Parathyroid adenoma (tissue), 2 donors: ENCODE measurements around the gene ZBTB38.

Experiments used
- H2AFZ ChIP-seq: fragments of 300-600 bp; sonication (generic); one replicate; pipeline ENCODE4 v1.7.0; 2017; ENCODE audit warnings: antibody characterized with exemption, mild to moderate bottlenecking
- H3K27ac ChIP-seq: fragments of 300-600 bp; sonication (generic); one replicate; pipeline ENCODE4 v1.7.0; 2017
- H3K27me3 ChIP-seq: fragments of 300-600 bp; sonication (generic); one replicate; pipeline ENCODE4 v1.7.0; 2017; ENCODE audit warnings: low read length; ENCODE audit not compliant: control insufficient read depth, insufficient read depth
- H3K36me3 ChIP-seq: fragments of 300-600 bp; sonication (generic); one replicate; pipeline ENCODE4 v1.7.0; 2017; ENCODE audit warnings: low read length; ENCODE audit not compliant: control insufficient read depth, insufficient read depth
- H3K4me1 ChIP-seq: fragments of 300-600 bp; sonication (generic); one replicate; pipeline ENCODE4 v1.7.0; 2017; ENCODE audit warnings: control low read depth
- H3K4me2 ChIP-seq: fragments of 300-600 bp; sonication (generic); one replicate; pipeline ENCODE4 v1.7.0; 2017; ENCODE audit warnings: low read length
- H3K4me3 ChIP-seq: fragments of 300-600 bp; sonication (generic); one replicate; pipeline ENCODE4 v1.7.0; 2017; ENCODE audit warnings: low read depth, low read length
- H3K79me2 ChIP-seq: fragments of 300-600 bp; sonication (generic); one replicate; pipeline ENCODE4 v1.7.0; 2017; ENCODE audit warnings: control low read depth
- H3K9ac ChIP-seq: fragments of 300-600 bp; sonication (generic); one replicate; pipeline ENCODE4 v1.7.0; 2017; ENCODE audit warnings: mild to moderate bottlenecking
- H3K9me3 ChIP-seq: fragments of 300-600 bp; sonication (generic); one replicate; pipeline ENCODE4 v1.7.0; 2017; ENCODE audit warnings: low read length; ENCODE audit not compliant: control insufficient read depth
- CTCF ChIP-seq: fragments of 300-600 bp; sonication (generic); IDR thresholded peaks from one replicate; pipeline ENCODE4 v1.7.0; 2017; ENCODE audit warnings: antibody characterized with exemption, mild to moderate bottlenecking
- donor health status: primary hyperparathyroidism.

The ZBTB38 gene

GRCh38 chr3:141377377-141377776, 9.1 kb downstream of the ZBTB38 start:
- no peaks in the 10 kb centered on the region for H3K27me3 ChIP-seq
- H3K4me1 ChIP-seq = peaks cover 19% of the 10 kb centered on the region
- peaks cover 15% of the 10 kb centered on the region for H3K79me2 ChIP-seq
- H3K27ac ChIP-seq = no peak overlapping the region
- no peak overlapping the region for H3K9ac ChIP-seq
- no peak for TF ChIP-seq CTCF
- H3K36me3 ChIP-seq = no peaks in the 10 kb centered on the region
- H3K4me2 ChIP-seq = no peak overlapping the region
- H2AFZ ChIP-seq = no peak overlapping the region
- no peaks in the 10 kb centered on the region for H3K9me3 ChIP-seq
- no peak overlapping the region for H3K4me3 ChIP-seq

GRCh38 chr3:141378556-141378955, 10.3 kb downstream of the ZBTB38 start:
- TF ChIP-seq CTCF = no peak
- no peak overlapping the region for H3K9ac ChIP-seq
- H3K36me3 ChIP-seq = no peaks in the 10 kb centered on the region
- H3K4me2 ChIP-seq = no peak overlapping the region
- H3K4me1 ChIP-seq = peaks cover 19% of the 10 kb centered on the region
- no peak overlapping the region for H2AFZ ChIP-seq
- H3K9me3 ChIP-seq = no peaks in the 10 kb centered on the region
- peaks cover 15% of the 10 kb centered on the region for H3K79me2 ChIP-seq
- H3K4me3 ChIP-seq = no peak overlapping the region
- H3K27ac ChIP-seq = no peak overlapping the region
- H3K27me3 ChIP-seq = no peaks in the 10 kb centered on the region

- Histone ChIP-seq H3K27me3 (no peaks in the 10 kb centered on the region), H3K4me2 (no peak overlapping the region), H3K36me3 (no peaks in the 10 kb centered on the region), H3K4me3 (no peak overlapping the region), H3K79me2 (peaks cover 15% of the 10 kb centered on the region), H3K27ac (no peak overlapping the region), H3K9ac (no peak overlapping the region), H3K9me3 (no peaks in the 10 kb centered on the region), H2AFZ (no peak overlapping the region), H3K4me1 (peaks cover 27% of the 10 kb centered on the region)
- no peak for TF ChIP-seq CTCF
Measured at GRCh38 chr3:141379250-141379966, 11.1 kb downstream of the ZBTB38 start.

GRCh38 chr3:141380279-141380678, 12.0 kb downstream of the ZBTB38 start:
- peaks cover 16% of the 10 kb centered on the region for H3K79me2 ChIP-seq
- H3K9me3 ChIP-seq = no peaks in the 10 kb centered on the region
- no peak overlapping the region for H3K9ac ChIP-seq
- no peak overlapping the region for H3K4me3 ChIP-seq
- no peaks in the 10 kb centered on the region for H3K27me3 ChIP-seq
- H3K4me2 ChIP-seq = peak overlapping the region; percentile 12
- TF ChIP-seq CTCF = no peak
- no peak overlapping the region for H2AFZ ChIP-seq
- H3K4me1 ChIP-seq = peaks cover 33% of the 10 kb centered on the region
- no peaks in the 10 kb centered on the region for H3K36me3 ChIP-seq
- peak overlapping the region; percentile 64 for H3K27ac ChIP-seq

- Histone ChIP-seq H3K9me3 (no peaks in the 10 kb centered on the region), H2AFZ (no peak overlapping the region), H3K79me2 (peaks cover 13% of the 10 kb centered on the region), H3K9ac (no peak overlapping the region), H3K4me2 (peak overlapping the region; percentile 12), H3K4me3 (no peak overlapping the region), H3K36me3 (no peaks in the 10 kb centered on the region), H3K4me1 (peaks cover 33% of the 10 kb centered on the region), H3K27me3 (no peaks in the 10 kb centered on the region), H3K27ac (peak overlapping the region; percentile 64)
- TF ChIP-seq CTCF = no peak
Measured at GRCh38 chr3:141380987-141381386, 12.7 kb downstream of the ZBTB38 start.
